ENCODE data around the gene CETP. TPM values are rescaled to one million over a fixed set of nuclear protein-coding genes. Genes with fewer than 3 reads are reported as not detected.
A peak's percentile ranks its signal among the peaks of the same experiment; 100 is the strongest.

CETP gene
- total and polyA plus RNA-seq, 2 of the 13 experiments (the other 11 are each of a cell fraction or from before 2014, with no cell fraction given), result 0.31 to 9.8 TPM

DNA sequence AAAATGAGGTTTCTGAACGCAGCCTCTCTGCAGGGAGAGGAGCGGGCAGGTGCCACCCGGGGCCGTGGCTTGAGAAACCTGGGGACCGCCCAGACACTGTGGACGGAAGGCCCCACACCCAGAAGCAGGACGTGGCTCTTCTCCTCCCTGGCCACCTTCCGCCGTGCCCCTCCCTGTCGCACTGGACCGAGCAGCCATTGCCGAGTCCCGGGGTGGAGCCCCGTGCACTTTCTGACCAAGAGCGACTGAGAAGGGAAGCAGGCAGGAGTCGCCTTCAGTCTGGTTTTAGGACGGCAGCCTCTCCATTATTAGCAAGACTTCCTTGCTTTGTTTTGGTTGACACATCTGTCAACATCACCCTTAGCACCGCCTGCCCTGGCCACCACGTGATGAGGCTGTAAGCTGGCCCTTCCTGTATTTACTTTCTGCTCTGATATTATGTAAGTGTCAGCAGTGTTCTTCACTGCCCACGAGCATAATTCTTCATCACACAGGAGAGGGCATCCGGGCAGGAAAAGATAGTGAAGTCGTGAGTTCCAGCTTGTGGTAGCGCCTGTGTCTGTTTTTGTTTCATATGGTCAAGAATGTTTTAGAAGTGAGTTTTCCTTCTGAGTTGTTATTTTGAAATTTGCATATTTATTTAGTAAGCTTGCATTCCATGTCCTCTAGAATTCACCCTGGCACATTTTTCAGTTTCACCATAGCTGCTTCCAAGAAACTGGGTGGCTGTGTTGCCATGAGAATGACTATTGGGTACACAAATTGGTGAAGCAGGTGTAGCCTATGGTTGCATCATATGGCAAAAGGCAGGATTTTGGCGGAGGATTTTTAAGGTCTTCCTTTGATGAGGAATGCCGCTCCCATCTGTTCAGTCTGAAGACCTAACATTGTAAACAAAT lies 28.8 kb upstream of the CETP start (continued):
- peak; percentile 78; the same call in 1 of the 2 replicates for TF ChIP-seq ZNF589 (CRISPR knock-in tag; conservative IDR thresholded peaks at IDR 0.05)
- TF ChIP-seq, protein P1, sequence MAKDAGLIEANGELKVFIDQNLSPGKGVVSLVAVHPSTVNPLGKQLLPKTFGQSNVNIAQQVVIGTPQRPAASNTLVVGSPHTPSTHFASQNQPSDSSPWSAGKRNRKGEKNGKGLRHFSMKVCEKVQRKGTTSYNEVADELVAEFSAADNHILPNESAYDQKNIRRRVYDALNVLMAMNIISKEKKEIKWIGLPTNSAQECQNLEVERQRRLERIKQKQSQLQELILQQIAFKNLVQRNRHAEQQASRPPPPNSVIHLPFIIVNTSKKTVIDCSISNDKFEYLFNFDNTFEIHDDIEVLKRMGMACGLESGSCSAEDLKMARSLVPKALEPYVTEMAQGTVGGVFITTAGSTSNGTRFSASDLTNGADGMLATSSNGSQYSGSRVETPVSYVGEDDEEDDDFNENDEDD (CRISPR knock-in tag; IDR thresholded peaks at IDR 0.05; ENCODE audit: borderline replicate concordance), result no peak
- no peak for TF ChIP-seq ZNF678 (CRISPR knock-in tag; IDR thresholded peaks at IDR 0.05)
- TF ChIP-seq ZNF337 (CRISPR knock-in tag; IDR thresholded peaks at IDR 0.05; ENCODE audit: borderline replicate concordance, low read depth), result 0 out of 2 replicates have a peak, but pooled peaks have one; percentile 35
- TF ChIP-seq, protein P2, sequence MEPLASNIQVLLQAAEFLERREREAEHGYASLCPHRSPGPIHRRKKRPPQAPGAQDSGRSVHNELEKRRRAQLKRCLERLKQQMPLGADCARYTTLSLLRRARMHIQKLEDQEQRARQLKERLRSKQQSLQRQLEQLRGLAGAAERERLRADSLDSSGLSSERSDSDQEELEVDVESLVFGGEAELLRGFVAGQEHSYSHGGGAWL (CRISPR knock-in tag; IDR thresholded peaks at IDR 0.05), result 0 out of 2 replicates have a peak, but pooled peaks have one; percentile 52
- TF ChIP-seq, protein P3, sequence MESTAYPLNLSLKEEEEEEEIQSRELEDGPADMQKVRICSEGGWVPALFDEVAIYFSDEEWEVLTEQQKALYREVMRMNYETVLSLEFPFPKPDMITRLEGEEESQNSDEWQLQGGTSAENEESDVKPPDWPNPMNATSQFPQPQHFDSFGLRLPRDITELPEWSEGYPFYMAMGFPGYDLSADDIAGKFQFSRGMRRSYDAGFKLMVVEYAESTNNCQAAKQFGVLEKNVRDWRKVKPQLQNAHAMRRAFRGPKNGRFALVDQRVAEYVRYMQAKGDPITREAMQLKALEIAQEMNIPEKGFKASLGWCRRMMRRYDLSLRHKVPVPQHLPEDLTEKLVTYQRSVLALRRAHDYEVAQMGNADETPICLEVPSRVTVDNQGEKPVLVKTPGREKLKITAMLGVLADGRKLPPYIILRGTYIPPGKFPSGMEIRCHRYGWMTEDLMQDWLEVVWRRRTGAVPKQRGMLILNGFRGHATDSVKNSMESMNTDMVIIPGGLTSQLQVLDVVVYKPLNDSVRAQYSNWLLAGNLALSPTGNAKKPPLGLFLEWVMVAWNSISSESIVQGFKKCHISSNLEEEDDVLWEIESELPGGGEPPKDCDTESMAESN (CRISPR knock-in tag; conservative IDR thresholded peaks at IDR 0.05), result peak; percentile 88
- no peak for TF ChIP-seq CHD2 (IDR thresholded peaks at IDR 0.05; ENCODE audit: low read depth, low read length)
- peak in 1 of 2 experiments; percentile 66; a peak in 3 of 4 replicates for TF ChIP-seq POLR2A (IDR thresholded peaks at IDR 0.05; ENCODE audit: insufficient read depth in 1 of 2, low read depth in 2 of 2, low read length in 2 of 2)
- TF ChIP-seq HNF4A (CRISPR knock-in tag; IDR thresholded peaks at IDR 0.05), result peak; percentile 40; the same call in 1 of the 2 replicates
- TF ChIP-seq ZNF264 (CRISPR knock-in tag; IDR thresholded peaks at IDR 0.05), result 0 out of 2 replicates have a peak, but pooled peaks have one; percentile 16
- TF ChIP-seq ZNF556 (CRISPR knock-in tag; IDR thresholded peaks at IDR 0.05; ENCODE audit: borderline replicate concordance), result 0 out of 2 replicates have a peak, but pooled peaks have one; percentile 4
- no peak for TF ChIP-seq FOXP1 (IDR thresholded peaks at IDR 0.05)
- peak; percentile 92 for TF ChIP-seq FOXP1 (CRISPR knock-in tag; IDR thresholded peaks at IDR 0.05)
- peak; percentile 90 for TF ChIP-seq ELF3 (CRISPR knock-in tag; IDR thresholded peaks at IDR 0.05)
- TF ChIP-seq REPIN1 (CRISPR knock-in tag; IDR thresholded peaks at IDR 0.05; ENCODE audit: borderline replicate concordance, low read depth), result 0 out of 2 replicates have a peak, but pooled peaks have one; percentile 44
- TF ChIP-seq ZBTB42 (CRISPR knock-in tag; IDR thresholded peaks at IDR 0.05), result 0 out of 2 replicates have a peak, but pooled peaks have one; percentile 27
- TF ChIP-seq, protein P4, sequence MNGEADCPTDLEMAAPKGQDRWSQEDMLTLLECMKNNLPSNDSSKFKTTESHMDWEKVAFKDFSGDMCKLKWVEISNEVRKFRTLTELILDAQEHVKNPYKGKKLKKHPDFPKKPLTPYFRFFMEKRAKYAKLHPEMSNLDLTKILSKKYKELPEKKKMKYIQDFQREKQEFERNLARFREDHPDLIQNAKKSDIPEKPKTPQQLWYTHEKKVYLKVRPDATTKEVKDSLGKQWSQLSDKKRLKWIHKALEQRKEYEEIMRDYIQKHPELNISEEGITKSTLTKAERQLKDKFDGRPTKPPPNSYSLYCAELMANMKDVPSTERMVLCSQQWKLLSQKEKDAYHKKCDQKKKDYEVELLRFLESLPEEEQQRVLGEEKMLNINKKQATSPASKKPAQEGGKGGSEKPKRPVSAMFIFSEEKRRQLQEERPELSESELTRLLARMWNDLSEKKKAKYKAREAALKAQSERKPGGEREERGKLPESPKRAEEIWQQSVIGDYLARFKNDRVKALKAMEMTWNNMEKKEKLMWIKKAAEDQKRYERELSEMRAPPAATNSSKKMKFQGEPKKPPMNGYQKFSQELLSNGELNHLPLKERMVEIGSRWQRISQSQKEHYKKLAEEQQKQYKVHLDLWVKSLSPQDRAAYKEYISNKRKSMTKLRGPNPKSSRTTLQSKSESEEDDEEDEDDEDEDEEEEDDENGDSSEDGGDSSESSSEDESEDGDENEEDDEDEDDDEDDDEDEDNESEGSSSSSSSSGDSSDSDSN (CRISPR knock-in tag; IDR thresholded peaks at IDR 0.05), result peak; percentile 8; the same call in 1 of the 2 replicates
- TF ChIP-seq, protein P5, sequence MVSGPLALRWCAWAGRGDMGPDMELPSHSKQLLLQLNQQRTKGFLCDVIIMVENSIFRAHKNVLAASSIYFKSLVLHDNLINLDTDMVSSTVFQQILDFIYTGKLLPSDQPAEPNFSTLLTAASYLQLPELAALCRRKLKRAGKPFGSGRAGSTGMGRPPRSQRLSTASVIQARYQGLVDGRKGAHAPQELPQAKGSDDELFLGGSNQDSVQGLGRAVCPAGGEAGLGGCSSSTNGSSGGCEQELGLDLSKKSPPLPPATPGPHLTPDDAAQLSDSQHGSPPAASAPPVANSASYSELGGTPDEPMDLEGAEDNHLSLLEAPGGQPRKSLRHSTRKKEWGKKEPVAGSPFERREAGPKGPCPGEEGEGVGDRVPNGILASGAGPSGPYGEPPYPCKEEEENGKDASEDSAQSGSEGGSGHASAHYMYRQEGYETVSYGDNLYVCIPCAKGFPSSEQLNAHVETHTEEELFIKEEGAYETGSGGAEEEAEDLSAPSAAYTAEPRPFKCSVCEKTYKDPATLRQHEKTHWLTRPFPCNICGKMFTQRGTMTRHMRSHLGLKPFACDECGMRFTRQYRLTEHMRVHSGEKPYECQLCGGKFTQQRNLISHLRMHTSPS (CRISPR knock-in tag; IDR thresholded peaks at IDR 0.05; ENCODE audit: low read depth), result peak; percentile 47; the same call in 1 of the 2 replicates
- 0 out of 2 replicates have a peak, but pooled peaks have one; percentile 5 for TF ChIP-seq NKX3-1 (CRISPR knock-in tag; IDR thresholded peaks at IDR 0.05)
- peak; percentile 22 for TF ChIP-seq SKI (IDR thresholded peaks at IDR 0.05; ENCODE audit: partially characterized antibody)
- TF ChIP-seq, protein P6, sequence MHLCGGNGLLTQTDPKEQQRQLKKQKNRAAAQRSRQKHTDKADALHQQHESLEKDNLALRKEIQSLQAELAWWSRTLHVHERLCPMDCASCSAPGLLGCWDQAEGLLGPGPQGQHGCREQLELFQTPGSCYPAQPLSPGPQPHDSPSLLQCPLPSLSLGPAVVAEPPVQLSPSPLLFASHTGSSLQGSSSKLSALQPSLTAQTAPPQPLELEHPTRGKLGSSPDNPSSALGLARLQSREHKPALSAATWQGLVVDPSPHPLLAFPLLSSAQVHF (CRISPR knock-in tag; IDR thresholded peaks at IDR 0.05), result peak; percentile 3; the same call in 1 of the 2 replicates
